ENCODE data around the gene BMI1.

The BMI1 gene

GRCh38 chr10:22319980-22320558 is 830 bp upstream of the BMI1 start:
- DNase-seq = no peak

DNA sequence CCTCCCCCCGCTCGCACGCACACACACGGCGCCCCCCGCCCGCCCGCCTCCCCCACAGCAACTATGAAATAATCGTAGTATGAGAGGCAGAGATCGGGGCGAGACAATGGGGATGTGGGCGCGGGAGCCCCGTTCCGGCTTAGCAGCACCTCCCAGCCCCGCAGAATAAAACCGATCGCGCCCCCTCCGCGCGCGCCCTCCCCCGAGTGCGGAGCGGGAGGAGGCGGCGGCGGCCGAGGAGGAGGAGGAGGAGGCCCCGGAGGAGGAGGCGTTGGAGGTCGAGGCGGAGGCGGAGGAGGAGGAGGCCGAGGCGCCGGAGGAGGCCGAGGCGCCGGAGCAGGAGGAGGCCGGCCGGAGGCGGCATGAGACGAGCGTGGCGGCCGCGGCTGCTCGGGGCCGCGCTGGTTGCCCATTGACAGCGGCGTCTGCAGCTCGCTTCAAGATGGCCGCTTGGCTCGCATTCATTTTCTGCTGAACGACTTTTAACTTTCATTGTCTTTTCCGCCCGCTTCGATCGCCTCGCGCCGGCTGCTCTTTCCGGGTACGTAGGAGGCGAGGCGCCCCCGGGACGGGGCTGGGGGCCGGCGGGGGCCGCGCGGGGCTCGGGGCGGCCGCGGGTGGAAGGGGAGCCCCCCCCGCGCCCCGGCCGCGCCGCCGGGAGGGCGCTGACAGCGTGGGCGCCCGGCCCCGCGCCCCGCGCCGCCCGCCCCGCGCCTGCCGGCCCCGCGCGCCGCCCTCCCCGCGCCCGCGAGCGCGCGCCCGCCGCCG is 441 bp downstream of the BMI1 start:
- DNase-seq = peak; percentile 66

GRCh38 chr10:22321924-22322640 is 1.2 kb downstream of the BMI1 start:
- DNase-seq = no peak

DNA sequence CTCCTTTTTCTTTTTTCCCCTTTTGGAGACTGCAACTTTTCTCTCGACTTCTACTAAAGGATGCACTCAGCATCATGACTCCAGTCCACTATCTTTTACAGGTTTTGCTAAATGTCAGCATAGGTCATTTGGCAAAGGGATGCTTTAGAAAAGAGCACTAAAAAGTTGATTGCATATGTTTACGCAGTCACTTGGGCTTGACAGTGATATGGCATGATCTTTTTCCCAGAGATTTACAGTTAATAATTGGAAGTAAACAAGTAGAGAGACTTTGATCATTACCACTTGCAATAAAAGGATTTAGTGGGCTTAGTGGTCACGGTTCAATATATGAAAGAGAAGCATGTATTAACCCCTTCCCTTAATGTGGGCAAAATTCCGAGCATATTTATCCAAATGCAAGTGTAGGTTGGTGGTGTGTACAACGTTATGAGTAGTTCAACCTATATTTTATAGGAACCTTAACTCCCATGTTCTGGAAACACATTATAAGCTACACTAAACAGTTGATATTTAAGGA is 1.8 kb downstream of the BMI1 start:
- DNase-seq = no peak

DNA sequence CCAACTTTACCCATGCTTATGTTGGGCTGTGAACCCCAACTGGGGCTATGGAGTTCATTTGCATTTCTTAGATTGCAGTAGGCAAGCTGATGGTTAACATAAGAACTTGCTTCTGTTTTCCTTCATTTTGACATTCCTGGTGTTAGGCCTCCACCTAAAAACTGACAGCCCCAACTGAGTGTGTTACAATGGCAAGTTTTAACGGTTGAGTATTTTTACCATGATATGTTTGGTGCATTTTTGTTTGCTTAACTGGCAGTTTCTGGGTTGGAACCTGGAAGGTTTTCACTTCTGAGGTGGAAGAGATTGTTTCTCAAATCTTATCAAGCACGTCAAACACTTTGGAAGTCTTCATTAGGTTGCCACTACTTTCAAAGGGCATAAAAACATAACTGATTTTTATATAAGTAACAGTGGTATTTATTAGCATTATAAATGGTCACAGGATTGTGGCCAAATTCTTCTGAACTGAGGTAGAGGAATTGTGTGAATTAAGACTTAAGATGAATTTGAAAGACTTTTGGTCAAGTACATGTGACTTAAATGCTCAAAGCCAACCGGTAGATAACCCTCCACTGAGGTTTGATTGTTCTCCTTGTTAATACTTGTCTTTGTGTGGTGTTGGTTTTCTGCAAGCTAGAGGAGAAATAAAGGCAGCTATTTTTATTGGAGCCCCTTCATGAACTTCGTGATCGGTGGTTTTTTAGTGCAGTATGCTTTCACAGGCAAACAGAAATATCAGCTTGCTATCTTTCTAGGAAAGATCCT is 2.8 kb downstream of the BMI1 start:
- no peak for DNase-seq

- no peak for DNase-seq
These were observed 3.5 kb downstream of the BMI1 start for GRCh38 chr10:22324413-22324812.

DNA sequence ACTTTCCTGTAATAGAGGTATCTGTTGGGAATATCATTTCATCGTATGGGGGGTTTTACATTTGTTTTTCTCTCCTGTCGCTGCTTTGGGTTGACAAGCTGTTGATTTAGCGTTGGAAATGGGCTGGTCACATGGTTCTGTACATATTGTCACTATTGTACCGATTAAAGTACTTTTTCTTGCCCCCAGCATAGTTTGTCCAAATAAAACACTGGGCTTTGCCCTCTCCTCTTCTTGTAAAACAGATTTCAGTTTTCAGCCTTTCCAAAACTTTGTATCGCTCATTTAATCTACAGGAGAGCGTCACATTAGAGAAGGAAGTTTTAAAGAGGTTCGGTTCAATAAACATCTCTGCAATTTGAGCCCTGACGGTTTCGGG is 4.0 kb downstream of the BMI1 start:
- no peak for DNase-seq

- DNase-seq = peak; percentile 87
These were observed 4.6 kb downstream of the BMI1 start for GRCh38 chr10:22325272-22326144.

DNA sequence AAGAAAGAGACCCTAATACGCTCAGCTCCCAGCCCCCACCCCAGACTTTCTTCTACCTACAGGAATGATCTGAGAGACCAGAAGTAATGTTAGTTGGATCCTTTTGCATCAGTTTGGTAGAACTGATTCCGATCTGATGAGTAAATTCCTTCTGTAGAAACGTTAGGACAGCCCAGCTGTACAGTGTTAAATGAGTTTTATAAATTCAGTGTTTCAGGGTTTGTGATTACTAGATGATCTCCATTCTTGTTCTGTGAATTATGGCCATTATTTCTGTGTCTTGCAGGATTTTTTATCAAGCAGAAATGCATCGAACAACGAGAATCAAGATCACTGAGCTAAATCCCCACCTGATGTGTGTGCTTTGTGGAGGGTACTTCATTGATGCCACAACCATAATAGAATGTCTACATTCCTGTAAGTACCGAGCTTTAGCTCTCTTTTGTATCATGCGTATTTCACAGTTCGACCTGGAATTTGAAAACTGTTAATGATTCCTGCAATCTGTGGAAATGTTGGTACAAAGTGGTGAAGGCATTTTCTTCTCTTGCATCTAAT is 5.3 kb downstream of the BMI1 start:
- DNase-seq = no peak

DNA sequence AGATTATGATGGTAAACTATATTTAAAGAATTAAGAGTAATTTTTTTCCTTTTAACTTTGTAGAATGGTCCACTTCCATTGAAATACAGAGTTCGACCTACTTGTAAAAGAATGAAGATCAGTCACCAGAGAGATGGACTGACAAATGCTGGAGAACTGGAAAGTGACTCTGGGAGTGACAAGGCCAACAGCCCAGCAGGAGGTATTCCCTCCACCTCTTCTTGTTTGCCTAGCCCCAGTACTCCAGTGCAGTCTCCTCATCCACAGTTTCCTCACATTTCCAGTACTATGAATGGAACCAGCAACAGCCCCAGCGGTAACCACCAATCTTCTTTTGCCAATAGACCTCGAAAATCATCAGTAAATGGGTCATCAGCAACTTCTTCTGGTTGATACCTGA is 8.3 kb downstream of the BMI1 start:
- DNase-seq = no peak

- no peak for DNase-seq
These were observed 11.3 kb downstream of the BMI1 start for GRCh38 chr10:22332116-22332692.

GRCh38 chr10:22333167-22333974 is 12.5 kb downstream of the BMI1 start:
- peak; percentile 60 for DNase-seq

DNA sequence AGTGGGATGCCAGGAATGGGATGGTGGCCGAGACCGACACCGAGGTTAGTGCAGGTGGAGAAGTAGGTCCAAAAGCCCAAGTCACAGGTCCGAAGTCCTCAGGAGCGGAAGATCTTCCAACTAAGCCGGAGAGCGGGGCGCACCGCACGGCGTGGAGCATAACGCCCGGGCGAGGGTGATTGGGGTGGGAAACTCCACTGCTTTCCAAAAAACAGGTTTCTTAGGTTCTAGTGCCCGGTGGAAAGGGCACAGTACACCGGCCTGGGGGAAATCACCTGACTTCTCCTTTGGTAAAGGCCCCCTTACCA is 13.0 kb downstream of the BMI1 start:
- no peak for DNase-seq

GRCh38 chr10:22334414-22335172 is 13.7 kb downstream of the BMI1 start:
- DNase-seq = no peak

- peak; percentile 84 for DNase-seq
These were observed 14.5 kb downstream of the BMI1 start for GRCh38 chr10:22335173-22335933.

GRCh38 chr10:22338185-22338900 is 17.4 kb downstream of the BMI1 start:
- no peak for DNase-seq

DNA sequence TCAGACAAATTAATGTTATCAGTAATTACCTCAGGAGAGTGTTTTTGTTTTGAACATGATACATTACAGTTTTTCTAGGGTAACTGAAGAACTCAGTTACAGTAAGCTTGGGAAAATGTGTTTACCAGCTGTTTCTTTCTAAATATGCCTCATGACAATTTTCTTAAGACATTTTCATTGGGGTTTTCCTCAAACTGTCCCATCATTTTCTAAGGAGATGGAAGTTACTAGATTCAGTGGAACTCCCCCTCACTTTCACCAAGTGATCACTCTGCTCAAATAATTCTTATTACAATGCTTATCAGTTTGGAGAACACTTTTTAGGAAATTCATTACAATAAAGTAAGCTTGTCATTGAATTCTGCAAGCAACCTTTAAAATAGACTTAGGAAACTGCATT is 18.0 kb downstream of the BMI1 start:
- DNase-seq = no peak

- no peak for DNase-seq
These were observed 18.9 kb downstream of the BMI1 start for GRCh38 chr10:22339761-22340328.
